GM21423 (cell line): Measurements from ENCODE around the gene SEZ6L.

ENCODE experiments used
- ATAC-seq: cut with Tn5 transposase; IDR thresholded peaks from one replicate; pipeline ENCODE4 v1.9.1; 2021; ENCODE audit warnings: mild to moderate bottlenecking, moderate library complexity; ENCODE audit not compliant: unreplicated experiment

Gene SEZ6L

DNA sequence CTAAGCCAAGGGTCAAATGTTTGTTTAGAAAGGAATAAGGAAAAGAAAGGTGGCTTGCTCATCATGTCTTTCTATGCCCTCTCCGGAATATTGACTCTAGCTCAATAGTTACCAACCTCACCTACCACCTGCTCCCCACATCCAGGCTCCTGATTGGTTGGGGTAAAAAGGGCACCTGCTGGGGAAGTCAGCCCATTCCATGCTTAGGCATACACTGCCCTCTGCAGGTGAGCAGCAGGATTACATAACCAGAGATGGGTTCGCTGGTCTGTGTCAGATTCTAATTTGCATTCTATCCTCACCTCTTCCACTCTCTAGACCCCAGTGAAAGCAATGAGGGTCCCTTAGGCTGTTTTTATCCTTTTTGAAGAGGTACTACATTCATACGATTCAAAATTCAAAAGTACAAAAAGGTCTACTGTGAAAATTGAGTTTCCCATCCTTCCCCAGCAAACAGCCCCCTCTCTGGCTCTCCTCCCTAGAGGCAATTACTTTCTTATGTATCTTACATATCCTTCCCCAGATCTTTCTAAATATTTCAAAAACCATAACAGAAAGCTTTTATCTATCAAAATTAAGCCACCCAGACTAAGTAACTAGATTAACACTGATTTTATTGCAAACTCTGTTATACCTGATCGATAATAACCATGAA lies 161.8 kb downstream of the SEZ6L start:
- ATAC-seq, result no peak

- no peak for ATAC-seq
Observed at GRCh38 chr22:26333088-26333800, 164.0 kb downstream of the SEZ6L start.

- ATAC-seq, result no peak
Observed at GRCh38 chr22:26334232-26334631, 165.0 kb downstream of the SEZ6L start.

DNA sequence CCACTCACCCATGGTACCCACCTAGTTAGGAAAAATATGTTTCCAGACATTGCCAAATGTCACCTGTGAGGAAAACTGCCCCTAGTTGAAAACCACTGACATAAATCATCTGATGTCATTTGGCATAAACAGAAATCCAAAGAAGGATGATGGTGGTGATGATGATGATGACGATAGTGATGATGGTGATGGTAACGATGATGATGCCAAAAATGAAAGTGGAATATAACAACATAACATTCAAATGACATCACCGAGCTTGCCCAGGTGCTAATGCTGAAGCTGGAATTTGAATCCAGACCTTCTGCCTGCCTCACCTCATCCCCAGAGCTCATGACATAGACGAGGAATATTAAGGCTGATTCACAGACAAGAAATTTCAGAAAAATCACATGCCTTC lies 167.5 kb downstream of the SEZ6L start:
- no peak for ATAC-seq

DNA sequence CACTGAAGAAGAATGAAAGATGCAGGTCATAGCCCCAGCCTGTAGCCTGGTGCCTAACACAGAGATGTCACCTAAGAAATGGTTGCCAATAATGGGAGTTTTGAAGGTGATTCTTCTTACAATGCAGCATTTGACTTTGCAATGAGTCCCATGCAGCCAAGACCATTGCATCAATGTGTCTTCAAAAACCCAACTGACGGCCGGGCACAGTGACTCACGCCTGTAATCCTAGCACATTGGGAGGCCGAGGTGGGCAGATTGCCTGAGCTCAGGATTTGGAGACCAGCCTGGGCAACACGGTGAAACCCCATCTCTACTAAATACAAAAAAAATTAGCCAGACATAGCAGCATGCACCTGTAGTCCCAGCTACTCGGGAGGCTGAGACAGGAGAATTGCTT lies 170.5 kb downstream of the SEZ6L start:
- ATAC-seq, result no peak

GRCh38 chr22:26342745-26343410 lies 173.6 kb downstream of the SEZ6L start:
- ATAC-seq, result no peak

- no peak for ATAC-seq
Observed at GRCh38 chr22:26345496-26345895, 176.2 kb downstream of the SEZ6L start.

DNA sequence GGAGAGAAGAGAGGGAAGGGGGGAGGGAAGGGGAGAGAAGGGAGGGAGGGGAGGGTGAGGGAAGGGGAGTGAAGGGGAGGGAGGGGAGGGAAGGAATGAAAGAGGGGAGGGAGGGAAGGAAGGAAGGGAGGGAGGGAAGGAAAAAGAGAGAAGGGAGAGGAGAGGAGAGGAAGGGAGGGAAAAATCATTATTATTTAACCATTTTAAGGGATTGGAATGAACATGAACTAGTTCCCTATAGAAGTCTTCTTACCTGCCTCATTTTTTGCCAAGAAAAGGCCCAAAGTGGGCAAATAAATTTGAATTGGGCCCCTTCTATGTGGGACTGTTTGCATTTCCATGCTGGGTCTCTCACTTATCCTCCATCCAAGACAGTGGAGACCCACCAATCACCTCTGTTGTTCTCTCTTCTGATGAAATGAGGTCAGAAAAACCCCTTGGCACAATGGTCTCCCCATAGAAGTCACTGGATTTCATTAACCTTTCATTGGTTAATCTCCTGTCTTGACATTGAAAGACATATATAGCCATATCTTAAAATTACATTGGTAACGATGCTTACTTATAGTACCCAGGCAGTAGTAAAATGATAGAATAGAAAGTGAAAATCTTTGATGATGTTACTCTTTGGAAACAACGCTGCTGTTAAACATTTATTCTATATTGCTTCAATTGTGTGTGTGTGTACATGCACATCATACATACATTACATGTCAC lies 179.7 kb downstream of the SEZ6L start:
- ATAC-seq, result no peak

DNA sequence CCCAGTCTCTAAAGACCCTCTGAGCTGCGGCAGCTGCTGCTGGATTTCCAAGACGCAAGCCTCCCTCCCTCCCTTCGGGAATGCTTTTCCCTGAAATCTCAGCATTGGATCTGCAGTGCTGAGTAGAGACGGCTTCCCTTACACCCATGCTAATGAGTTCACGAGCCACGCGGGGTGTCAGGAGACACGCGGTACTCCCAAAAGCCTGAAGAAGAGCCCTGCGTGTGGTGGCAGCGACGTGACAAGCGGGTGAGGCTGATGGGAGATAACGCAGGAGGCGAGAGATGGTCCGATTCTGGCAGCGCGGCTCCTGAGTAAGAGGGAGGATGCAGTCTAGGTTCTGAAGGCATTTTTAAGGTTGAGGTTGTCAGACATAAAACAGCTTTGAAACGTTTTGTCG lies 185.4 kb downstream of the SEZ6L start:
- ATAC-seq, result no peak

- ATAC-seq, result no peak
Observed at GRCh38 chr22:26357281-26357680, 188.0 kb downstream of the SEZ6L start.

DNA sequence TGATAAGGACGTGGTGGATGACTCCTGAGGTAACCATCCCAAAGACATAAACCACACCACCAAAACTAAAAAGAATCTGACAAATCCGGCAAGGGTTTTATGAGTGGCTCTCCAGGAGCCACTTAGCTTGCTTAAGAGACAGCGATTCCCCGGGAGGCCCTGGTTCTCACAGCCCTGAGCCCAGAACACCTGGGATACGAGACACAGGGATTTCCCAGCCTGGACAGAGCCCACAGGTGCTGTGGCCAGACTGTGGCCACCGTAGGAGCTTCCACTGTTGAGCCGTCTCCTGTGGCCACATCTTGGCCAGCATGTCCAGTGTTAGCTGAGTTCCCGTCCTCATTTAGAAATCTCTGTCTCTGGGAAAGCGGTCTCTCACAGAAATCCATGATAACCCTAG lies 188.6 kb downstream of the SEZ6L start:
- ATAC-seq, result no peak

DNA sequence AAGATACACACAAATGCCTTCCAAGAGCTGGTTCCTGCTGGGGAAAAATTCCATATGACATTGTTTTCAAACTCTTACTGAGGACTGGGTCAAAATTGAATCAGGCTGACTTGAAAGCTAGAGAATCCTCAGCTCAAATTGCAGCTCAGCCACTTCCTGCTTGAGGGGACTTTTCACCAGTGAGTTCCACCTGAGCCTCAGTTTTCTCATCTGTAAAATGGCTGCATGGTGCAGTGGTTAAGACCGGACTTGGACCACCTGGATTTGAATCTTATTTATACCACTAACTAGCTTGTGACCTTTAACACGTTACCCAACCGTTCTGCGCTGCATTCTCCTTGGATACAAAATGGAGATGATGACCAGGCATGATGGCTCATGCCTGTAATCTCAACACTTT lies 189.9 kb downstream of the SEZ6L start:
- no peak for ATAC-seq

DNA sequence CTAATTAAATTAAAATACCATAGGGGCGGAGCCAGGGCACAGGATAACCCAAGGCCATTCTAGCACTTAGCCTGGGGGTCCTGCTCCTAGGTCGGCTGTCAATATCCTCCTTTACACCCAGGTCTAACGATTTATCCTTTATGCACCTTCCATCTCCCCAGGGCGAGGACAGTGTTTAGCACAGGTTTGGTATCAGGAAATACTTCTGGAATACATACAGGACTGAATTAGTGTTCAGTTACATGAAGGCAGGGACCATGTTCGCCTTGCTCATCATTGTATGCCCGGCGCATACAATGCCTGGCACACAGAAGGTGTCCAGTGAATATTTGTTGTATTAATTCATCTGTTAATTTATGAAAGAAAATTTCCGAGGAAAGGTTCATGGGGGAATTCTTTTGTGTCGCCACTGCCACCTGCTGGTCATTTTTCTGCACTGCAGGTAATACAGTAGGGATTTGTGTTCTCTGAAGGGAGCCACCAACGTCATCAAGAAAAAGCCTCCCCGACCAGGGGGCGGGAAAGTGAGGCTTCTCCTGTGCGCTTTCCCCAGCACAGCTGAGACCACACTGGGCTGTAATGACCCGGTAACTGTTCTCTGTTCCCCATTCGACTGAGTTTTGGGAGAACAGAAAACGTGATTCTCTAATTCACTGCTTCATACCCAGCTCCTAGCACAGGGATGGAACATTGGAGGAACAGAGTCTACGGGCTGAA lies 191.1 kb downstream of the SEZ6L start:
- ATAC-seq, result no peak

DNA sequence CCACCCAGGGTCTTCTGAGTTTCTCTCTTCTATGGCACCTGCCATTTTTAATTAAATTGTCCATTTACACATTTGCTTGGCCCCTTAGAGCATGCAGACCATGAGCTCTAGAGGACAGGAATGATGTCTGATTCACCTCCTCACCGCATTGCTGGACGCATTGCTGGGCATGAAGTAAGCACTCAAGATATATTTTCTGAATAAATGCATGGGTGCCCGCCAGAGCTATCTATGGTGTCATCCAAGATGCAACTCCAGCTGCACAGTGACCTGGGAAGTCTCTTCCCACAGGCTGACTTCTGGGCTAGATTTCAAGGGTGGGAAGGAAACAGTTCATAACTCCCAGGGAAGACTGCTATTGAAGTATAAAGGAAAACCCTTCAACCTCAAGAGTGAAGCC lies 193.2 kb downstream of the SEZ6L start:
- no peak for ATAC-seq

GRCh38 chr22:26364066-26365015 lies 195.1 kb downstream of the SEZ6L start:
- ATAC-seq, result no peak

DNA sequence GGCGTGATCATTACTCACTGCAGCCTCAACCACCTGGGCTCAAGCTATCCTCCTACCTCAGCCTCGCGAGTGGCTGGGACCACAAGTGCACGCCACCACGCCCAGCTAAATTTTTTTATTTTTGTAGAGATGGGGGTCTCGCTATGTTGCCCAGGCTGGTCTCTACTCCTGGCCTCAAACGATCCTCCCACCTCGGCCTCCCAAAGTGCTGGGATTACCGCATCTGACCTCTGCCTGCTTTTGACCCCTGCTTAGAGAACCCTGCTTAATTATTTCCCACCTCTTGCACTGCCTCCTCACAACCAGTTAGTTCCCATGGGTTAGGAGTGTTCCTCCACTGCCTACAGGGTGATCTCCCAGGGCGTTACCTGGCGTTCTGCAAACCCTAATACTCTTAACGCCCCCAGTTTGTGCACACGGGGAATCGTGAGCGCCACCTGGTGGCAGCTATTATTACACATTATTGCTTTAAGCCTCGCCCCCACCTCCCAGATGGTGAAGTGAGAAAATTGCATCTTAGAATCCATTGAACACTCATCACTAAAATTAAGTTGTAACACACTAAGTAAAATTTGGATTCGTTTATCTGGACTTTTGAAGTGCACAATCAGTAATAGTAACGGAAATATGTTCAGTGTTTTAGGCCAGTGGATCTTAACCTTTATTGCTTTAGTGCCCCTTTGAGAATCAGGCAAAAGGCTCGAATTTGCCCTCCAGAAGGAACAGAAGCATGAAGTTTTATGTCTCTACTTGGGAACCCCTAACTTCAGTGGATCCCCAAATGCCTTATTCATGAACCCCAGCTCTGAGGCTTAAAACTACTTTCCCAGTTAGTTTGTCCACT lies 198.4 kb downstream of the SEZ6L start:
- ATAC-seq, result no peak

GRCh38 chr22:26372890-26373289 lies 203.6 kb downstream of the SEZ6L start:
- ATAC-seq, result no peak

DNA sequence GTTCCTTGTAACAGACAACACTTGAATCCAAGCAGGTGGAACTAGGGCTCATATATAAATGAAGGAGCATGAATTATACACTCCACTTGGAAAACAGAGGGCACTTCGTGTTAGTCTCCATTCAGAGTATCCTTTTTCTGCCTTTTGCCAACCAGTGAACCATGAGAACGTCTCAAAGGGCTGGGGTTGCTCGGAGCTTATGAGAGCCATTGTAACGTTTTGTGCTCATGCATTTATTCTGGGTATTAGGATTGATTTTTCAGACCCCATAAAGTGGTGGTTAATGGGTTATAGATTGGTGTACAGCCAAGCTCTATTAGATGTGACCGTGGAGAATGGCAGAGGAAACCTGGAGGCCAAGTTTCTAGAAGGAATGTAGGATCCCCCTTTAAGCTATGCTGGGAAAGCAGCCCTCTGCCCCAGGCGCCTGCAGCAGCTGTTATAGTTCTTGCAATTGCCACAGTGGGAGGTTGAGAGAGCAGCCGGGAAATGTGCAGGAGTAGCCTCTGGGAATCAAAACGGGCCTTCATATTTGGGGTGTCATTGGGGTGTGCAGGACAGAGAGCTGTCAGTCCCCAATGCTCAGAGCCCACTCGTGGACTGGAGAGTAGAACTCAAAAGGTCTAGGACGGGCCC lies 205.2 kb downstream of the SEZ6L start:
- no peak for ATAC-seq
